GM19193 (cell line): Measurements from ENCODE around the gene RSRC1.

ENCODE experiments used
- POLR2A ChIP-seq: IDR thresholded peaks from 4 replicates; pipeline ENCODE4 v1.6.1; 2011; ENCODE audit not compliant: insufficient read depth, insufficient read length; ENCODE audit errors: extremely low read depth

RSRC1 gene

GRCh38 chr3:158152186-158152585 is 42.3 kb downstream of the RSRC1 start:
- TF ChIP-seq POLR2A = no peak

- TF ChIP-seq POLR2A = no peak
Measured at GRCh38 chr3:158158969-158159368, 49.1 kb downstream of the RSRC1 start.

DNA sequence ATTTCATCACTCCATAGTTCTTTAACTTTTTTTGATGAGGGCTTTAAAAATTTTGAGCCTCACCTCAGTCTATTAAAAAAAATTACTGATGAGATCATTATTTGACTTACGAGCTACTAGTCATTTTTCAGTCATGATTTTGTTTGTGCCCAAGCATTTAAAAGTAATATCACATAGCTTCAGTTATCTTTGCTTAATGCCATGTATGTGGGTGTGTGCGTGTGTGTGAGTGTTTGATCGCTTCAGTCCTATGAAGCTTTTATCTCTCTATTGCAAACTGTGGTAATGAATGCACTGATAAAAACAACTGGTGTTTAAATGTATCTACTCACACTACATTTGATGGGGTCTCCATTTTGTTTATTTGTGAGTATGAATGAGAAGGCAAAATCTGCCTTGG is 49.8 kb downstream of the RSRC1 start:
- TF ChIP-seq POLR2A = no peak

GRCh38 chr3:158160958-158161357 is 51.1 kb downstream of the RSRC1 start:
- TF ChIP-seq POLR2A = no peak

DNA sequence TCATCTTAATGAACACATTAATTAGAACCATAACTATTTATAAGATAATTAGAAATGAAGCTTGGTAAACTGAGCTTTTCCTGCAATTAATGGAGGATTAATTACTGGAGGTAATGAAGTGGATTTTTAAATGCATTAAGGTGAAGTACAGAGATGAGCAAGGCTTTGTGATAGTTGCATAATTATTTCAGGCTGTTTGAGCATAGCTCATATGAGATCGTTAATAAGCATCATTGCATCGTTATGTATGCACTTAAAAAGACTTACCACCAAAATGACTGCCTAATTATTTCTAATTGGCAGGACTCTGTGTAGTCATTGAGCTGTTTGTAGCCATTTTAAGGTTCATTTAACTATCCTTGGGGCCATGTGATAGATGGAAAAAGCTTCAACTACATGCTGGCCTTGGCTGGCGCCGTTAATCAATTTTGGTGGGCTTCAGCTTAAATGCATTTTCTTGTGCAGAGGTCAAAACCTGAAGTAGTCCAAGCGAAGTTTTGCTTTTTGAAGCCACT is 55.3 kb downstream of the RSRC1 start:
- TF ChIP-seq POLR2A = no peak

DNA sequence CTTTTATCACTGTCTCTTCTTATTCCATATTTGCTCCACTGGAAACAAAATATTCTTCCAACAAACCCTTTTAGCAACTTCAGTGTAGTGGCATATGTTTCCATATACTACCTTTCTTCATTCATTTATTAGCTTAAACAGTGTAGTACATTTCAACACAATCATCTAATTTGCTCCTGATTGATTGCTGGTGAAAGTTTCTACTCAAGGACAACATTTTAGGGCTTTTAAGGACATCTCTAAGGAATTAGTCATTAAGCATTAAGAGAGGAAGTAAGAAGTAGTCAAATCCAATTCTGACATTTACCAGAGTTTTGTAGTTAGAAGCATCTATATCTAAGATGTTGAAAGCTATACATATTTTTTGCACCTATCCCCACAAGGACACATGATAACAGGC is 55.8 kb downstream of the RSRC1 start:
- TF ChIP-seq POLR2A = no peak

- TF ChIP-seq POLR2A = no peak
Measured at GRCh38 chr3:158166223-158166622, 56.3 kb downstream of the RSRC1 start.

DNA sequence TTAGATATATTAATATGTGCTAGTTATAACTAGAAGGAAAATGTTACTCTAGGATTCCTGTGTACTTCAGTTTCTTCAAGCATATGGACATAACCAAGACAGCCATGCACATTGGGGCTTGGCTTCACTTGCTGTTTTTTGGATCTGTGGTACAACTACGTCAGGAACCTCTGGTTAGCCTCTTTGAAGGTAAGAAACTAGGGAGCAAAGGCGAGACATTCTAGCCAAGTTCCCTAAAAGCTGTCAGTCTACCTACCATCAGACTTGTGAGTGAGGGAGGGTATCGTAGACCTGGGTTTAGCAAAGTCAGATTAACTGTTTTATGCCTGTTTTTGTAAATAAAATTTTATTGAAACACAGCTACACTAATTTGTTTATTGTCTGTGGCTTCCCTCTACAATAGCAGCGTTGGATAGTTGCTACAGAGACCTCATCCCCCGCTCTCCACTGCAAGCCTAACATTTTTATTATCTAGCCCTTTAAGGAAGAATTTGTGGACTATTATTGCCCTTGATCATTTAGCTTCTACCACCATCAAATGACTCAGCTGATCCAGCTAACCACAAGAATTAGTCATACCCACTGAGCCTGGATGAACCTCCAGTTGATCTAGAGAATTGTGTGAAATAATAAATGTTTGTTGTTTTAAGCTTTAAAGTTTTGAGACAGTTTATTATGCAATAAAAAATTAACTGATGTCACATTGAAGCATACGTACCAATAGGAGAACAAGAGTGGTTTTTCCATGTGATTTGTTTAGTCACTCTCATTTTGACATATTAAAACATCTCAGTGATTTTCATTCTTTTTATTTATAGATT is 58.1 kb downstream of the RSRC1 start:
- no peak for TF ChIP-seq POLR2A

DNA sequence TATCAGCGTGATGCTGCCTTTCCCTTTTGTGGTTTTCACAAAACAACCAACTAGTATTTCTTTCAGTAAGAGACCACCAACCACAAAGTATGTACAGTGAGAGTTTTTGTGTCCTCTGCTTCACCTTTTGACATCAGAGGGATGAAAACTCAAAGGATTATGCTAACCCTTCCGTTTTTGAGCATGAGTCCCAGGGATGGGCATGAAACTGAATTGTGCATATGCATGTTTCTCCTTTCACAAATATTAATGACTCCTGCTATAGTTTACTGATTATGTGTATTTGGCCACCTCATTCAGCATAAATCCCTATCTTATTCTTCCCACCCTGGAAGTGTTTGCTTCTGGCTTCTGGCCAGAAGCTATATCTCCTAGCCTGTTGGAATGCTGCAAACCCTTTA is 59.2 kb downstream of the RSRC1 start:
- TF ChIP-seq POLR2A = no peak

DNA sequence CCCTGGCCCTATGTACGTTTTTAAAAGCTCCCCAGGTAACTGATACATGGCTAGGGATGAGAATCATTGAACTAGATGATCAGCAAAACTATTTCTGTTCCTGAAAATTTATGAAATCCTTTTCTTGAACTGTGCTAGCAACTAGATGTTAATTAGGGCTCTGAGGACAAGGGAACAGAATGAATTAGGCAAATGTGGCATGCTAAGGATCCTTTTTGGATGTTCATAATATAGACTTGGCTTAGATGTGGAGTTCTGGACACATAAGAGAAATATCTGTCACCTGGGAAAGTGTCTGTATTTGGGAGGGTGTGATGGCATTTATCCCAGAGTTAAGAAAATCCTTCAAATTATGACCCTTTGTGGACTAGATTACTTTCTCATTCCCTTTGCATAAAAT is 71.2 kb downstream of the RSRC1 start:
- no peak for TF ChIP-seq POLR2A

GRCh38 chr3:158185711-158186110 is 75.8 kb downstream of the RSRC1 start:
- no peak for TF ChIP-seq POLR2A

GRCh38 chr3:158200955-158201354 is 91.1 kb downstream of the RSRC1 start:
- no peak for TF ChIP-seq POLR2A

GRCh38 chr3:158205324-158205723 is 95.4 kb downstream of the RSRC1 start:
- TF ChIP-seq POLR2A = no peak

DNA sequence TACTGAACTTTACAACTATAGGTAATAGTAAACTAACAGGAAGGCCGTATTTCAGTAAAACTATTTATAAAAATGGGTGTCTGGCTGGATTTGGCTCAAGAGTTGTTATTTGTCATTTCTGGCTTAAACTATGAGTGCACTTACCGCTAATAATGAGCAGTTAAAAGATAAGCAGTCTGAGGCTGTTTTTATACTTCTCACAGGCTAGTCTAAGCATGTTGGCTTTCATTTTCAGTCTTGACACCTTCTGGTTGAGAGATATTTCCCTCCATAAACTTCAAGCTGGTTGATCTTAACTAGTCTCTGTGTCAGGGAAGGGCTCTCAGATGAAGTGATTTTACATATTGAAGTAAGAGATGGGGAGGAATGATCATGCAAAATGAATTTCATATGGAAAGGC is 96.1 kb downstream of the RSRC1 start:
- TF ChIP-seq POLR2A = no peak

- no peak for TF ChIP-seq POLR2A
Measured at GRCh38 chr3:158210067-158210466, 100.2 kb downstream of the RSRC1 start.

- no peak for TF ChIP-seq POLR2A
Measured at GRCh38 chr3:158213461-158213860, 103.6 kb downstream of the RSRC1 start.
